ENCODE measurements around the gene PYY. TPM values are rescaled to one million over a fixed set of nuclear protein-coding genes. Genes with fewer than 3 reads are reported as not detected.
"Not testable (repeated sequence)": the region's sequence is repeated elsewhere in the genome, so short reads cannot be mapped to it uniquely, and the experiment has no call there.

The PYY gene
- total and polyA plus RNA-seq, 12 donors, result 0.06 TPM; not detected in 11

GRCh38 chr17:43931062-43931571, 22.6 kb downstream of the PYY start:
- Histone ChIP-seq H3K4me3 (no peak overlapping the region), H3K4me1 (peaks cover 3 to 20% (median 10%) of the 10 kb centered on the region in 9 donors), H3K36me3 (no peaks in the 10 kb centered on the region), H3K27me3 (peaks cover 0 to 32% (median 12%) of the 10 kb centered on the region in 7 donors), H3K27ac (no peak overlapping the region), H3K9me3 (no peaks in the 10 kb centered on the region)
- TF ChIP-seq, protein P1, sequence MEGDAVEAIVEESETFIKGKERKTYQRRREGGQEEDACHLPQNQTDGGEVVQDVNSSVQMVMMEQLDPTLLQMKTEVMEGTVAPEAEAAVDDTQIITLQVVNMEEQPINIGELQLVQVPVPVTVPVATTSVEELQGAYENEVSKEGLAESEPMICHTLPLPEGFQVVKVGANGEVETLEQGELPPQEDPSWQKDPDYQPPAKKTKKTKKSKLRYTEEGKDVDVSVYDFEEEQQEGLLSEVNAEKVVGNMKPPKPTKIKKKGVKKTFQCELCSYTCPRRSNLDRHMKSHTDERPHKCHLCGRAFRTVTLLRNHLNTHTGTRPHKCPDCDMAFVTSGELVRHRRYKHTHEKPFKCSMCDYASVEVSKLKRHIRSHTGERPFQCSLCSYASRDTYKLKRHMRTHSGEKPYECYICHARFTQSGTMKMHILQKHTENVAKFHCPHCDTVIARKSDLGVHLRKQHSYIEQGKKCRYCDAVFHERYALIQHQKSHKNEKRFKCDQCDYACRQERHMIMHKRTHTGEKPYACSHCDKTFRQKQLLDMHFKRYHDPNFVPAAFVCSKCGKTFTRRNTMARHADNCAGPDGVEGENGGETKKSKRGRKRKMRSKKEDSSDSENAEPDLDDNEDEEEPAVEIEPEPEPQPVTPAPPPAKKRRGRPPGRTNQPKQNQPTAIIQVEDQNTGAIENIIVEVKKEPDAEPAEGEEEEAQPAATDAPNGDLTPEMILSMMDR (IDR thresholded peaks at IDR 0.05), result no peak
- DNase-seq, result no peak
- ATAC-seq, result no peak
- WGBS, 2 donors, result 87 to 89% methylated on average over 5 of the region's 5 CpGs
- intact Hi-C loops (cut with DNase I), result no loop called here

GRCh38 chr17:43928609-43929008, 25.1 kb downstream of the PYY start:
- Histone ChIP-seq H3K27me3 (peaks cover 0 to 42% (median 11%) of the 10 kb centered on the region in 7 donors), H3K36me3 (no peaks in the 10 kb centered on the region), H3K4me1 (peaks cover 3 to 20% (median 10%) of the 10 kb centered on the region in 9 donors), H3K9me3 (no peaks in the 10 kb centered on the region), H3K4me3 (no peak overlapping the region), H3K27ac (no peak overlapping the region)
- ATAC-seq (no peak), DNase-seq (no peak)
- 89 to 91% methylated on average over 1 of the region's 1 CpG for WGBS, 2 donors
- intact Hi-C loops (cut with DNase I), result no loop called here
- TF ChIP-seq, protein P1 (IDR thresholded peaks at IDR 0.05), result no peak

DNA sequence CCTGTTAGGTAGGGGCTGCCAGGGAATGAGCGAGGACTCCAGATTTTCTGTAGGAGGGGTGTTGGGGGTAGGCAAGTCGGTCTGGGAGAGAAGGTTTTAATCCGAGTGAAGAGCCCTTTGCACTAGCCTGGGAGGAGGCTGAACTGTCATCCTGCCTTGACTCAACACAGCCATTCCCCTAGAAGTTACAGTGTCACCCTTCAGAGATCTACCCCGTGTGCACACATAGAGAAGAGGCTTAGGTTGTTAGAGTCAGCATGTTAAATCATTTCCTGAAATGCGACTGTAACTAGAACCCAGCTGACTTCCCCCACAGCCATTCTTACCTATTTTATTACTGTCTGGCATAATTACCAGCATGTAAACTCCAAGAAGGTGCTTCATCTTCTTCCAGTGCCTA, 25.8 kb downstream of the PYY start:
- 31 to 35% methylated on average over 5 of the region's 5 CpGs for WGBS, 2 donors
- peaks cover 0 to 42% (median 8%) of the 10 kb centered on the region in 7 donors for H3K27me3 ChIP-seq
- H3K36me3 ChIP-seq; intact Hi-C loops (cut with DNase I); H3K9me3 ChIP-seq; ATAC-seq; DNase-seq; H3K27ac ChIP-seq: not testable (repeated sequence)
- peak overlapping the region in 5 of 10 donors; percentile 44 to 60 (median 53) for H3K4me3 ChIP-seq
- H3K4me1 ChIP-seq, result peaks cover 3 to 20% (median 10%) of the 10 kb centered on the region in 9 donors

DNA sequence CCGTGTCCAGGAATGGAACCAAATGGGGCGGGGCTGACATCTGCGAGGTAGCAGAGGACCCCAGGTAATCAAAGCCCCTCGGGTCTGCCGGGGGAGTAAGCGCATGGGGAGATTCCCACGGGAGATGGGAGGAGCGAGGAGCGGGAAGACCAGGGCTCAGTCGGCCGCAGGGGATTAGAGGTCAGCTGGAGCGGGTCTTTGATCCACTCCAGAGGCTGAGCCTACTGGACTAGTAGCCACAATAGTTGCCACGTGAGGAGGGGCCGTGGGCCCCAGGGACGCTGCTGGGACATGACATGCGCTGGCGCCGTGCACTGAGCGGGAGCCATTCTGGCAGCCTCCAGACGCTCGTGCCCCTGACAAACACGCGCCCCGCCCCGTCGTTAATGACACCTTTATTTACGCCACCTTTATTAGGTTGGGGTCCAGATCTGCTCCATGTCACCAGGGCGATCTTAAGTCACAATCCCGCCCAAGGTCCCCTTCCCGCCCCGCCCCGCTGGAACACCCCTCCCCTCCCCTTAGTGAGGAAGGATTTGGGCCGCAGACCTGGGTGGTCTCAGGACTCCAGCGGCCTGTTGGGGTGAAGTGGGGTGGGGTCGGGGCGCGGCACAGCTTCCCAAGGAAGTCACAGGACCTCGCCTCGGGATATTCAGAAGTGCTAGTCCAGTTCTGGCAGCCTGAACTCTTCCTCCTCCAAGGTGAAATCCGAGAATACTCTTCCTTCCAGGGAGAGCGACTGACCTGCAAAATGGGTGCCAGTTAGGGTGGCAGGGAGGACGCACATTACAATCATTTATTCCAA, 26.5 kb downstream of the PYY start:
- TF ChIP-seq, protein P1 (IDR thresholded peaks at IDR 0.05), result no peak
- peaks cover 3 to 20% (median 10%) of the 10 kb centered on the region in 9 donors for H3K4me1 ChIP-seq
- H3K4me3 ChIP-seq, result peak overlapping the region; percentile 19 to 60 (median 48)
- DNase-seq (peak in 1 of 2 donors; percentile 24), ATAC-seq (peak in 7 of 8 donors; percentile 11 to 74 (median 58))
- peaks cover 0 to 42% (median 10%) of the 10 kb centered on the region in 7 donors for H3K27me3 ChIP-seq
- no peaks in the 10 kb centered on the region for H3K9me3 ChIP-seq
- intact Hi-C loops (cut with DNase I), result no loop called here
- H3K36me3 ChIP-seq, result no peaks in the 10 kb centered on the region
- WGBS, 2 donors, result 2 to 4% methylated on average over 42 of the region's 42 CpGs
- H3K27ac ChIP-seq, result no peak overlapping the region

Measured in heart right ventricle (tissue), 16 donors.